ENCODE data around the gene TXNDC16.

Gene TXNDC16

DNA sequence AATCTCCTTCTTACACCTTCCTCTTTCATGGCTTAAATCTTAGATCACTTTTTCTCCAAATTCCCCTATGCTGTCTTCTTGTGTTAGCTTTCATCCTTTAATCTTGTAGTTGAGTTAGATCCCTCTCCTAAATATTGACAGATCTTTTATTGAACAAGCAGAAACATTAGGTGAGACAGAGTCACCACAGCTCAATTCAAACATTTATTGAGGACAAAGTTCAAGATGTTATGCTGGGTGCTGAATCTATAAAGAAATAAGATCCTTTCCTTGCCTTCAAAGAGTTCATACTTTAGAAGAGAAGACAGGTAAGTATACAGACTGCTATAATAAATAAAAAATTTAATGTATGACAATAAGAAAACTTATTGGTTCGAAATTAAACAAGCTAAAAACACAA is 109.7 kb downstream of the TXNDC16 start (continued):
- TF ChIP-seq, protein P1, sequence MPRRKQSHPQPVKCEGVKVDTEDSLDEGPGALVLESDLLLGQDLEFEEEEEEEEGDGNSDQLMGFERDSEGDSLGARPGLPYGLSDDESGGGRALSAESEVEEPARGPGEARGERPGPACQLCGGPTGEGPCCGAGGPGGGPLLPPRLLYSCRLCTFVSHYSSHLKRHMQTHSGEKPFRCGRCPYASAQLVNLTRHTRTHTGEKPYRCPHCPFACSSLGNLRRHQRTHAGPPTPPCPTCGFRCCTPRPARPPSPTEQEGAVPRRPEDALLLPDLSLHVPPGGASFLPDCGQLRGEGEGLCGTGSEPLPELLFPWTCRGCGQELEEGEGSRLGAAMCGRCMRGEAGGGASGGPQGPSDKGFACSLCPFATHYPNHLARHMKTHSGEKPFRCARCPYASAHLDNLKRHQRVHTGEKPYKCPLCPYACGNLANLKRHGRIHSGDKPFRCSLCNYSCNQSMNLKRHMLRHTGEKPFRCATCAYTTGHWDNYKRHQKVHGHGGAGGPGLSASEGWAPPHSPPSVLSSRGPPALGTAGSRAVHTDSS (tag by site-specific recombination; IDR thresholded peaks at IDR 0.05) = no peak
- TF ChIP-seq MYNN (tag by site-specific recombination; IDR thresholded peaks at IDR 0.05; ENCODE audit: borderline replicate concordance) (no peak), ZNF571 (tag by site-specific recombination; IDR thresholded peaks at IDR 0.05) (no peak), ZNF529 (tag by site-specific recombination; IDR thresholded peaks at IDR 0.05; ENCODE audit: insufficient replicate concordance) (no peak), ZNF211 (tag by site-specific recombination; IDR thresholded peaks at IDR 0.05; ENCODE audit: low read depth) (no peak)

DNA sequence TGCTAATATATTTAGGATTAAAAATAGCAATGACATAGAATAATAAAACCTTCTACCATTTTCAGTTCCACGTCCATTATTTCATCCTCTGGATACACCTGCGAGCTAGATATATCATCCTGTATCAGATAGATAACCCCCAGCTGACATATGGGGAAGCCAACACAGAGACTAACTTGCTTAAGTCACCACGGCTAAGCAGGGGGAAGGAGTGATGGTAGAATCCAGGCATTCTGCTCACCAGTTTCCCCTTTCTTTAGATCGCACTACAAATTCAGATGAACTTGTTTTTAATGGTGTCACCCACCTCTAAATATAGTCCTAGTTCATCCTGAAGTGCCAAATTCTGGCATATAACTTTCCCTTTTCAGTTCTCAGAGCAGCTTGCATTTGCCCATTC is 110.1 kb downstream of the TXNDC16 start:
- H3K36me3 ChIP-seq (ENCODE audit: control insufficient read depth in 2 of 2, insufficient read depth in 1 of 2, low read length in 2 of 2) = peaks cover 11 to 22% of the 10 kb centered on the region in 2 experiments
- H3K4me3 ChIP-seq (ENCODE audit: low read depth, low read length) = no peak overlapping the region
- ChIA-PET CTCF (interaction anchor here (0.5 to 1.8 kb wide), 3 partner anchors 142 to 295 kb away, joined by 3 to 5 read pairs (median 5); no protein-coding TSS in a partner anchor), POLR2A (no interaction called here)
- TF ChIP-seq, protein P2, sequence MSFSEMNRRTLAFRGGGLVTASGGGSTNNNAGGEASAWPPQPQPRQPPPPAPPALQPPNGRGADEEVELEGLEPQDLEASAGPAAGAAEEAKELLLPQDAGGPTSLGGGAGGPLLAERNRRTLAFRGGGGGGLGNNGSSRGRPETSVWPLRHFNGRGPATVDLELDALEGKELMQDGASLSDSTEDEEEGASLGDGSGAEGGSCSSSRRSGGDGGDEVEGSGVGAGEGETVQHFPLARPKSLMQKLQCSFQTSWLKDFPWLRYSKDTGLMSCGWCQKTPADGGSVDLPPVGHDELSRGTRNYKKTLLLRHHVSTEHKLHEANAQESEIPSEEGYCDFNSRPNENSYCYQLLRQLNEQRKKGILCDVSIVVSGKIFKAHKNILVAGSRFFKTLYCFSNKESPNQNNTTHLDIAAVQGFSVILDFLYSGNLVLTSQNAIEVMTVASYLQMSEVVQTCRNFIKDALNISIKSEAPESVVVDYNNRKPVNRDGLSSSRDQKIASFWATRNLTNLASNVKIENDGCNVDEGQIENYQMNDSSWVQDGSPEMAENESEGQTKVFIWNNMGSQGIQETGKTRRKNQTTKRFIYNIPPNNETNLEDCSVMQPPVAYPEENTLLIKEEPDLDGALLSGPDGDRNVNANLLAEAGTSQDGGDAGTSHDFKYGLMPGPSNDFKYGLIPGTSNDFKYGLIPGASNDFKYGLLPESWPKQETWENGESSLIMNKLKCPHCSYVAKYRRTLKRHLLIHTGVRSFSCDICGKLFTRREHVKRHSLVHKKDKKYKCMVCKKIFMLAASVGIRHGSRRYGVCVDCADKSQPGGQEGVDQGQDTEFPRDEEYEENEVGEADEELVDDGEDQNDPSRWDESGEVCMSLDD (tag by site-specific recombination; IDR thresholded peaks at IDR 0.05) = no peak
- no peak for TF ChIP-seq ZNF571 (tag by site-specific recombination; IDR thresholded peaks at IDR 0.05)
- no peak for TF ChIP-seq ZNF558 (tag by site-specific recombination; IDR thresholded peaks at IDR 0.05)
- TF ChIP-seq ZNF366 (tag by site-specific recombination; conservative IDR thresholded peaks at IDR 0.05) = no peak
- no peak for TF ChIP-seq ZNF324 (tag by site-specific recombination; IDR thresholded peaks at IDR 0.05)
- TF ChIP-seq ZNF677 (tag by site-specific recombination; IDR thresholded peaks at IDR 0.05) = no peak
- no peak for TF ChIP-seq ZNF138 (tag by site-specific recombination; IDR thresholded peaks at IDR 0.05; ENCODE audit: borderline replicate concordance)
- no peak for TF ChIP-seq ZEB2 (tag by site-specific recombination; IDR thresholded peaks at IDR 0.05)
- TF ChIP-seq ZNF112 (tag by site-specific recombination; IDR thresholded peaks at IDR 0.05) = no peak
- TF ChIP-seq, protein P3, sequence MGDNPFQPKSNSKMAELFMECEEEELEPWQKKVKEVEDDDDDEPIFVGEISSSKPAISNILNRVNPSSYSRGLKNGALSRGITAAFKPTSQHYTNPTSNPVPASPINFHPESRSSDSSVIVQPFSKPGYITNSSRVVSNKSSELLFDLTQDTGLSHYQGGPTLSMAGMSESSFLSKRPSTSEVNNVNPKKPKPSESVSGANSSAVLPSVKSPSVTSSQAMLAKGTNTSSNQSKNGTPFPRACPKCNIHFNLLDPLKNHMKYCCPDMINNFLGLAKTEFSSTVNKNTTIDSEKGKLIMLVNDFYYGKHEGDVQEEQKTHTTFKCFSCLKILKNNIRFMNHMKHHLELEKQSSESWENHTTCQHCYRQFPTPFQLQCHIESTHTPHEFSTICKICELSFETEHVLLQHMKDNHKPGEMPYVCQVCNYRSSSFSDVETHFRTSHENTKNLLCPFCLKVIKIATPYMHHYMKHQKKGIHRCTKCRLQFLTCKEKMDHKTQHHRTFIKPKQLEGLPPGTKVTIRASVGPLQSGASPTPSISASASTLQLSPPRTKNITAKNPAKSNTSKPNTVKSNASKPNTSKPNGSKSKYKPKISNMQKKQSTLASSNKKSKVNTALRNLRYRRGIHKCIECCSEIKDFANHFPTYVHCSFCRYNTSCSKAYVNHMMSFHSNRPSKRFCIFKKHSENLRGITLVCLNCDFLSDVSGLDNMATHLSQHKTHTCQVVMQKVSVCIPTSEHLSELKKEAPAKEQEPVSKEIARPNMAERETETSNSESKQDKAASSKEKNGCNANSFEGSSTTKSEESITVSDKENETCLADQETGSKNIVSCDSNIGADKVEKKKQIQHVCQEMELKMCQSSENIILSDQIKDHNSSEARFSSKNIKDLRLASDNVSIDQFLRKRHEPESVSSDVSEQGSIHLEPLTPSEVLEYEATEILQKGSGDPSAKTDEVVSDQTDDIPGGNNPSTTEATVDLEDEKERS (tag by site-specific recombination; IDR thresholded peaks at IDR 0.05) = no peak
- H3K9me3 ChIP-seq (ENCODE audit: control insufficient read depth, insufficient read depth, low read depth, low read length) = no peaks in the 10 kb centered on the region
- no peak overlapping the region for H3K27ac ChIP-seq (ENCODE audit: extremely low read depth, low read depth, low read length)
- H3K4me1 ChIP-seq (ENCODE audit: control insufficient read depth, insufficient read depth, low read length) = no peaks in the 10 kb centered on the region

DNA sequence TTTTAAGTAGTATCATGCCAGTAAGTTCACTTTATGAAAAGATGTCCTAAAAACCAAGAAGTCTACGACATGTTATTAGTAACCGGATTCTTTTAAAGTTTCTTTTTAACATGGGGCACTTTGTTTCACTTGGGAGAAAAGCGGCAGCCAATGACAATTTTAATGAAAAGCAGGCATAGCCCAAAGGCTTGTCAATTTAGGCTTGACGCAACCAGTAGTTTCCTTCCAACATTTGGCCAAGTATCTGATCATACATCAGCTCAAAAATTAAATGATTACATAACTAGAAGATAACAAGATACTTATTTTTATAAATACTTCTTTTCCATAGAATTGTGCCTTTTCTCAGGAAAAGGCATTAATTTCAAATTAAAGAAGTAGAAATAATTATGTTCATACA is 112.8 kb downstream of the TXNDC16 start:
- Histone ChIP-seq H3K4me1 (ENCODE audit: control insufficient read depth, insufficient read depth, low read length) (no peaks in the 10 kb centered on the region), H3K4me3 (ENCODE audit: low read depth, low read length) (no peak overlapping the region), H3K27ac (ENCODE audit: extremely low read depth, low read depth, low read length) (no peak overlapping the region), H3K36me3 (ENCODE audit: control insufficient read depth in 2 of 2, insufficient read depth in 1 of 2, low read length in 2 of 2) (peaks cover 5 to 11% of the 10 kb centered on the region in 2 experiments), H3K9me3 (ENCODE audit: control insufficient read depth, insufficient read depth, low read depth, low read length) (no peaks in the 10 kb centered on the region)
- TF ChIP-seq ZNF561 (tag by site-specific recombination; IDR thresholded peaks at IDR 0.05; ENCODE audit: borderline replicate concordance) = no peak
- no peak for TF ChIP-seq GLI2 (tag by site-specific recombination; IDR thresholded peaks at IDR 0.05; ENCODE audit: borderline replicate concordance, low read depth)
- no peak for TF ChIP-seq SP7 (tag by site-specific recombination; IDR thresholded peaks at IDR 0.05)
- TF ChIP-seq, protein P4, sequence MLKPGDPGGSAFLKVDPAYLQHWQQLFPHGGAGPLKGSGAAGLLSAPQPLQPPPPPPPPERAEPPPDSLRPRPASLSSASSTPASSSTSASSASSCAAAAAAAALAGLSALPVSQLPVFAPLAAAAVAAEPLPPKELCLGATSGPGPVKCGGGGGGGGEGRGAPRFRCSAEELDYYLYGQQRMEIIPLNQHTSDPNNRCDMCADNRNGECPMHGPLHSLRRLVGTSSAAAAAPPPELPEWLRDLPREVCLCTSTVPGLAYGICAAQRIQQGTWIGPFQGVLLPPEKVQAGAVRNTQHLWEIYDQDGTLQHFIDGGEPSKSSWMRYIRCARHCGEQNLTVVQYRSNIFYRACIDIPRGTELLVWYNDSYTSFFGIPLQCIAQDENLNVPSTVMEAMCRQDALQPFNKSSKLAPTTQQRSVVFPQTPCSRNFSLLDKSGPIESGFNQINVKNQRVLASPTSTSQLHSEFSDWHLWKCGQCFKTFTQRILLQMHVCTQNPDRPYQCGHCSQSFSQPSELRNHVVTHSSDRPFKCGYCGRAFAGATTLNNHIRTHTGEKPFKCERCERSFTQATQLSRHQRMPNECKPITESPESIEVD (tag by site-specific recombination; IDR thresholded peaks at IDR 0.05) = no peak
- no peak for TF ChIP-seq ZBTB21 (tag by site-specific recombination; IDR thresholded peaks at IDR 0.05)
- ChIA-PET POLR2A (no interaction called here), CTCF (no interaction called here)

All from HEK293 (cell line).